GM10266 (cell line): ENCODE results near the gene NBAS.

Experiments
- DNase-seq: peaks from one replicate; pipeline ENCODE4 v3.0.0; 2012; ENCODE audit errors: extremely low spot score
- CTCF ChIP-seq: IDR thresholded peaks from 2 replicates; pipeline ENCODE4 v1.5.1; 2012; ENCODE audit warnings: mild to moderate bottlenecking, low read depth; ENCODE audit not compliant: control insufficient read depth, insufficient read depth; ENCODE audit errors: missing control alignments

The NBAS gene

GRCh38 chr2:15389326-15389700 lies 171.8 kb downstream of the NBAS start:
- DNase-seq: no peak
- TF ChIP-seq CTCF: no peak

GRCh38 chr2:15388406-15389325 lies 172.5 kb downstream of the NBAS start:
- TF ChIP-seq CTCF: no peak
- no peak for DNase-seq

DNA sequence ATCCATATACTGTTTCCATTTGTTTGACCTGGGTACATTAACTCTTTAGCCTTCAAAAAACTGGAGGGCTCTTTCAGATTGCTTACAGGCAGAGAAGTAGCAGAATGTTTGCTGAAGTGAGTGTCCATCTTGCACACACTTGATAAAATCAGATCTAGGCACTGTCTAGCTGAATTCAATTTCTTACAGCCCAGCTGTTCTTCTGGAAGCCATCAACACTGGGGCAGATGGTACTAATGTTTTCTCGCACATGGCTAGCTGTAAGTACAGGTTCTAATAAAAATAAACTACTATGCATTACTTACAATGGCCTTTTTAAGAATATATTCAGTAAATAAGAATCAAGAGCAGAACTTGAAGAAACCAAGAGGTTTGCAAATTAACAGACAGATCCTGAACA lies 175.9 kb downstream of the NBAS start:
- DNase-seq: no peak
- no peak for TF ChIP-seq CTCF

GRCh38 chr2:15383695-15384350 lies 177.3 kb downstream of the NBAS start:
- TF ChIP-seq CTCF: no peak
- DNase-seq: no peak

- TF ChIP-seq CTCF: no peak
- no peak for DNase-seq
These were observed 182.8 kb downstream of the NBAS start for GRCh38 chr2:15378148-15378908.

DNA sequence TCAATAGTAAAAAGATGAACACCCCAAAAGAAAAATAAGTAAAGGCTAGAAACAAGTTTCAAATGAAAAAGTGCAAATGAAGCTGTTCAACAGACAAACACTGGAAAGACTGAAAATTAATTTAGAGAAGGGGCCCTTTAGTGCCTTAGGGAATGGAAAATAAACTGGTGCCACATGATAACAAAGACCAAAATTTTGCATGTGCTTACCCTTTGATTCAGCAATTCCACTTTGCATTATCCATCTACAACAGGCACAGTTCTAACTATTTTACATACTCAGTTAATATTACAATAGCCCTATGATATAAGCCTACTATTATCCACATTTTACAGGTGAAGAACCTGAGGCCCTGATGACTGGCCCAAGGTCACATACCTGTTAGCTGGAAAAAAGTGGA lies 183.9 kb downstream of the NBAS start:
- no peak for TF ChIP-seq CTCF
- no peak for DNase-seq
